GM12801 (cell line): ENCODE data around the gene EFHB.

Experiments used
- CTCF ChIP-seq: IDR thresholded peaks from one replicate; pipeline ENCODE4 v1.5.1; 2011; ENCODE audit warnings: control low read depth; ENCODE audit not compliant: insufficient read length; ENCODE audit errors: extremely low read depth

The EFHB gene

DNA sequence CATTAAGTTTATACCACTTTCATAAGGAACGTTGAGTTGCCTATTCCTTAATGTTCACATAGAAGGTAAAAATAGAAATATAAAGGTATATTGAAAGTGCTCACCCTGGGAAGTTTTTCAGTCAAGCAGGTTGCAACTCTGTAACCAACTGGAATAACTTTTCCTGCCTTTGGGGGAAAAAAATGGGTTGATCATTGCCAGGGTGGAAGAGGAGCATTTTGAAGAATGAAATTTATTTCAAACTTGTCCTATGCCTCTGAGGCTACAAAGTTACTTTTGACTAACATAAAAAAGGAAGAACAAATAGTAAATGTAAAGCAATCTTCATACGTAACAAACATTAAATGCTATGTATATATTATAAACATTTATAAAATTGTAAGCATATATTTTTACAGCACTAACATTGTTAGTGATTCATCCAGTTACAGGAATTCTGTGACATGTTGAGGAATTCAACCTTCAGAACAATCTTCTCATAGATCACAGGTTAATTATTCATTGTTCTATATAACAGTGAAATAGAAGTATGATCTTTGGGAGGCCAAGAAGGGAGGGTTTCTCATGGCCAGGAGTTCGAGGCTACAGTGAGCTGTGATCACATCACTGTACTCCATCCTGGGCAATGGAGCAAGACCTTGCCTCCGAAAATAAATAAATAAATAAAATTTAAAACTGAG, 13.5 kb downstream of the EFHB start:
- no peak for TF ChIP-seq CTCF

DNA sequence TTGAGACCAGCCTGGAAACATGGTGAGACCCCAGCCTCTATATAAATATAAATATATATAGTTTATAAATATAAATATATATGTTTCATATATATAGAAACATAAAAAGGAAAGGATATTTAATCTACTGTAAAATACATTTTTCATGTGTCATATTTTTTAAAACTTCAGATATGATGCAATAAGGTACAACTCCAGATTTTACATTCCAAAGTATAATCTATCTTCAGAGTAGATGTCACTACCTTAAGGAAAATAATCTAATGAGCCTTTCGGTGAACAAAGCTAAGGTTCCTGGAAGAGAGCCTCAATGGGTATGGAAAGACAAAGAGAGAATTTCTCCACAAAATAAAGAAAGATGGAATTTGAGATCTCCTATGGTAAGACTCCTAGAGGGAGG, 16.9 kb downstream of the EFHB start:
- no peak for TF ChIP-seq CTCF

DNA sequence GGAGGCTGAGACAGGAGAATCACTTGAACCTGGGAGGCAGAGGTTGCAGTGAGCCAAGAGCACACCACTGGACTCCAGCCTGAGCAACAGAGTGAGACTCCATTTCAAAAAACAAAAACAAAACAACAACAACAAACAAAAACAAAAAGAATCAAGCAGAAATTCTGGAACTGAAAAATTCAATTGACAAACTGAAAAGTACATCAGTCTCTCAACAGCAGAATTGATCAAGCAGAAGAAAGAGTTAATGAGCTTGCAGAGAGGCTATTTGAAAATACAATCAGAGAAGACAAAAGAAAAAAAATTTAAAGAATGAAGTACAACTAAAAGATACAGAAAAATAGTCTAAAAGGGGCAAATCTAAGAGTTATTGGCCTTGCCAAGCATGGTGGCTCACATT, 22.6 kb downstream of the EFHB start:
- TF ChIP-seq CTCF, result no peak

DNA sequence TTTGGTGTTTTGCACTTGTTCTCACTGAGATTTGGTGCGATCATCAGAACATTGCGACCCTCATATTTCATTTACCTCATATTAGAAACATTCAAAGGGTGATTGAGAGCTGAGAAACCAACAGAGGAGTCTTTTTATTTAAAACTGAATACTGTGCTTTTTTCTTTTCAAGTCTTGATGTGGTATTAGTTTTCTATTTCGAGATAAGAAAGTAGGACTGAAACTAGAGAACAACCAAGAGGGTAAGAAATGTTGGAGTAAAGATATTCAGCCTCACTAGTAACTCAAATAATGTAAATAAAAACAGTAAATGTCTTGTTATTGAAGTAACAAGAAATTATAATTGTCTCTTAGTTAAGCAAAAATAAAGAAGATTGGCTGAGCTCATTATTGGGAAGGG, 26.5 kb downstream of the EFHB start:
- no peak for TF ChIP-seq CTCF

DNA sequence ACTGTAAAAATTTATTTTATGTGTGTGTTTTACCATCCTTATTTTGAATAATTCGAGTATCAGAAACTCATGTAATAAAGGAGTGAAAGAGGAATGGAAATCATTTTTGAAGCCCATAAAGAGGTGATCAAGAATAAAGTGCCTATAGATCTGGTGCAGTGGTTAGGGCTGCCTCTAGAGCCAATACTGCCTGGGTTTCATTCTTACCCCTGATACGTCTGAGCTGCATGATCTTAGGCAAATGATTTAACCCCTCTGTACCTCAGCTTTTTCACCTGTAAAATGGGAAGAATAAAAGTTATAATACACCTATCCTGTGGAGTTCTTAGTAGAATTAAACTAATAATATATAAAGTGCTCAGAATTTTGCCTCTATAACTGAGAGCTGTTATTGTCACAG, 30.4 kb downstream of the EFHB start:
- no peak for TF ChIP-seq CTCF

DNA sequence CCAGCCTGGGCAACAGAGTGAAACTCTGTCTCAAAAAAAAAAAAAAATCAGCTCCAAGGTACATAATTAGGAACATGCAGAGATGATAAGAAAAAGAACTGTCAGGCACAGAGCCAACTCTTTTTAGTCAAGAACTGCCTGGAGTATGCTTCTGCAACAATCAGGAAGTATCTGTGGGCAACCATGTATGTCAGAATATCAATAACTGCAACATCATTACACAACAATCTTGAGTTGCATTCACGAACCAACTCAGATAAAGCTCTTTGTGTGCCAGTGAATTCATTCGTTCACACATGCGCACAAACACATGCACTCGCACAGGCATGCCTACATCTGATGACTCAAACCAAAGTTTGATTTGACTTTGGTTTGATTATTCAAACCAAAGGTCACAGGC, 32.1 kb downstream of the EFHB start:
- TF ChIP-seq CTCF, result no peak

DNA sequence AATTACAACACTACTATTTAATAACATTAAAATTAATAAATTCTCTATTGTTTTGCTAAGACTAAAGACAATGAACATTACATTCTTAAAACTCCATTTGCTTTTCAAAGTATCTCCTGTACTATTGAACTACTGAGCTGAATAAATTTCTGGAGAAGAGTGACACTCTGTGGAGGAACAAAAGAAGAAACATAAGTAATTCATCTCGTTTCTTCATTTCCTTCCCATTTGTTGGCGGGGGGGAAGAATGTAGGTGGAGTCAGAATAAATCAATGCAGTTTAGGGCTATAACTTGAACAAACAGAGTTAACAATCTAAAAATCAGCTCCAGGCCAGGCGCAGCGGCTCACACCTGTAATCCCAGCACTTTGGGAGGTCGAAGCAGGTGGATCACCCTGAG, 32.7 kb downstream of the EFHB start:
- no peak for TF ChIP-seq CTCF
